Gastroesophageal sphincter (tissue), 4 donors: ENCODE results near the gene TMEM91. TPM values are rescaled to one million over a fixed set of nuclear protein-coding genes. Genes with fewer than 3 reads are reported as not detected.
"Not testable (repeated sequence)": the region's sequence is repeated elsewhere in the genome, so short reads cannot be mapped to it uniquely, and the experiment has no call there.

ENCODE experiments used
- ATAC-seq: fragments of 150-250 bp; one replicate; pipeline ENCODE4 v1.9.1; 2016; ENCODE audit warnings: mild to moderate bottlenecking, moderate library complexity
- H3K27ac ChIP-seq, 4 donors: fragments of 200-600 bp; sonication (generic) in 3 of 4; 1 replicate in 3 of 4; 2 replicates in 1 of 4; pipeline ENCODE4 v1.5.1; 2016 to 2019
- H3K27me3 ChIP-seq: fragments of 200-600 bp; sonication (generic); one replicate; pipeline ENCODE4 v1.5.1; 2019
- H3K36me3 ChIP-seq, 2 donors: fragments of 200-600 bp; sonication (generic); one replicate each; pipeline ENCODE4 v1.5.1; 2019; ENCODE audit warnings: control low read depth in 1 of 2
- H3K4me1 ChIP-seq, 3 donors: fragments of 200-600 bp; sonication (generic); 1 replicate in 2 of 3; 2 replicates in 1 of 3; pipeline ENCODE4 v1.5.1; 2016 to 2019; ENCODE audit warnings: control low read depth in 2 of 3
- H3K4me3 ChIP-seq, 2 donors: fragments of 200-600 bp; sonication (generic); one replicate each; pipeline ENCODE4 v1.5.1; 2019; ENCODE audit warnings: mild to moderate bottlenecking in 1 of 2, moderate library complexity in 1 of 2
- H3K9me3 ChIP-seq, 3 donors: fragments of 200-600 bp; sonication (generic); one replicate each; pipeline ENCODE4 v1.5.1; 2017 to 2019; ENCODE audit warnings: control low read depth in 2 of 3
- EP300 ChIP-seq: sonication (generic); formaldehyde crosslinking; IDR thresholded peaks from one replicate; pipeline ENCODE4 v1.6.1; 2017; ENCODE audit warnings: antibody characterized with exemption, mild to moderate bottlenecking
- POLR2A ChIP-seq, 2 donors: fragments of 450-650 bp; IDR thresholded peaks; one replicate each; pipeline ENCODE4 v1.6.1; 2017; ENCODE audit warnings: antibody characterized with exemption in 2 of 2, mild to moderate bottlenecking in 2 of 2, moderate library complexity in 1 of 2
- POLR2AphosphoS5 ChIP-seq: sonication (generic); formaldehyde crosslinking; IDR thresholded peaks from one replicate; pipeline ENCODE4 v1.6.1; 2017; ENCODE audit warnings: antibody characterized with exemption
- WGBS, 2 donors: methylation state at CpG; one replicate each; pipeline ENCODE4 v1.1.5; 2018; ENCODE audit warnings: low coverage in 1 of 2; 5-methylcytosine and 5-hydroxymethylcytosine counted together
- total RNA-seq, 4 donors: library from RNA; depleted of rRNA; stranded (reverse); fragments of >200 nt; gene quantifications; one replicate each; pipeline ENCODE4 v1.1.0, GENCODE V29; 2016
- TF ChIP-seq, protein P1 (sequence below), 4 experiments: fragments of 200-600 bp in 2 of 4; fragments of 450-650 bp in 2 of 4; sonication (generic) in 1 of 4; IDR thresholded peaks; one replicate each; pipeline ENCODE4 v1.5.1; 2017 to 2019; ENCODE audit warnings: antibody characterized with exemption in 4 of 4, mild to moderate bottlenecking in 2 of 4, moderate library complexity in 2 of 4

The TMEM91 gene
- total RNA-seq, 4 donors from 2014 or later = 7.9 to 17.5 (median 13.3) TPM

DNA sequence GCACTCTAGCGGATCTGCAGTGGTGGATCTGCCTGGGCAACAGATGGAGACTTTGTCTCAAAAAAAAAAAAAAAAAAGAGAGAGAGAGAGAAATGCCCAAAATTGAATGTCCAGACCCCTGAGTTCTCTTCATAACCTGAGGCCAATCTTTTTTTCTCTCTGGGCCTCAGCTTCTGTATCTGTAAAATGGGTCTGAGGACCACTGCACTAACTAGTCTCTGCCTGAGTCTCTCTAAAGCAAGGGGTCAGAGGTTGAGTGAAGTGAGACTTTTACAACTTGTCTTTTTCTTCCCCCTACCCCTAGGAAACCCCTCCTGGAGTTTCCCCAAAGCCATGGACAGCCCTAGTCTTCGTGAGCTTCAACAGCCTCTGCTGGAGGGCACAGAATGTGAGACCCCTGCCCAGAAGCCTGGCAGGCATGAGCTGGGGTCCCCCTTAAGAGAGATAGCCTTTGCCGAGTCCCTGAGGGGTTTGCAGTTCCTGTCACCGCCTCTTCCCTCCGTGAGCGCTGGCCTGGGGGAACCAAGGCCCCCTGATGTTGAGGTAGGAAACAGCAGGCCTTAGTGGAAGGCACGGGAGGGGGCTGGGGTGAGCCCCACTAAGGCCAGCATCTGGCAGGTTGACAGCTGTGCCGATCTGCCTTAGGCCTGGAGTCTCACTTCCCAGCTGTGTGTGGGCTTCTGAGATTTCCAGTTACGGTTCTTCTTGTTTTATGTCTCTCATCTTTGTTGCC, 1.8 kb downstream of the TMEM91 start:
- no peak for ATAC-seq
- H3K9me3 ChIP-seq = no peaks in the 10 kb centered on the region
- H3K27me3 ChIP-seq = no peaks in the 10 kb centered on the region
- WGBS, 2 donors = 100% methylated on average over 1 of the region's 9 CpGs
- H3K4me3 ChIP-seq = no peak overlapping the region
- peak overlapping the region in 2 of 4 donors; percentile 7 to 19 for H3K27ac ChIP-seq
- H3K4me1 ChIP-seq = peaks cover 0 to 33% (median 12%) of the 10 kb centered on the region in 3 donors
- peaks cover 0 to 16% of the 10 kb centered on the region in 2 donors for H3K36me3 ChIP-seq
- TF ChIP-seq, protein P1, sequence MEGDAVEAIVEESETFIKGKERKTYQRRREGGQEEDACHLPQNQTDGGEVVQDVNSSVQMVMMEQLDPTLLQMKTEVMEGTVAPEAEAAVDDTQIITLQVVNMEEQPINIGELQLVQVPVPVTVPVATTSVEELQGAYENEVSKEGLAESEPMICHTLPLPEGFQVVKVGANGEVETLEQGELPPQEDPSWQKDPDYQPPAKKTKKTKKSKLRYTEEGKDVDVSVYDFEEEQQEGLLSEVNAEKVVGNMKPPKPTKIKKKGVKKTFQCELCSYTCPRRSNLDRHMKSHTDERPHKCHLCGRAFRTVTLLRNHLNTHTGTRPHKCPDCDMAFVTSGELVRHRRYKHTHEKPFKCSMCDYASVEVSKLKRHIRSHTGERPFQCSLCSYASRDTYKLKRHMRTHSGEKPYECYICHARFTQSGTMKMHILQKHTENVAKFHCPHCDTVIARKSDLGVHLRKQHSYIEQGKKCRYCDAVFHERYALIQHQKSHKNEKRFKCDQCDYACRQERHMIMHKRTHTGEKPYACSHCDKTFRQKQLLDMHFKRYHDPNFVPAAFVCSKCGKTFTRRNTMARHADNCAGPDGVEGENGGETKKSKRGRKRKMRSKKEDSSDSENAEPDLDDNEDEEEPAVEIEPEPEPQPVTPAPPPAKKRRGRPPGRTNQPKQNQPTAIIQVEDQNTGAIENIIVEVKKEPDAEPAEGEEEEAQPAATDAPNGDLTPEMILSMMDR (IDR thresholded peaks at IDR 0.05) = no peak
- TF ChIP-seq POLR2A (IDR thresholded peaks at IDR 0.05) = no peak
- TF ChIP-seq POLR2AphosphoS5 = no peak
- TF ChIP-seq EP300 = no peak

DNA sequence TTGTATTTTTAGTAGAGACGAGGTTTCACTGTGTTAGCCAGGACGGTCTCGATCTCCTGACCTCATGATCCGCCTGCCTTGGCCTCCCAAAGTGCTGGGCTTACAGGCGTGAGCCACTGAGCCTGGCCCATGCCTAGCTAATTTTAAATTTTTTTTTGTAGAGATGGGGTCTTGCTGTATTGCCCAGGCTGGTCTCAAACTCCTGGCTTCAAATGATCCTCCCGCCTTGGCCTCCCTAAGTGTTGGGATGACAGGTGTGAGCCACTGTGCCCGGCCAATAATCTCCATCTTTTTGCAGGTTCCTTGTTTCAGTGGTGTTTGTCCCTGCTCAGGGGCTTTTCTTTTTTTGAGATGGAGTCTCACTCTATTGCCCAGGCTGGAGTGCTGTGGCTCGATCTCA, 5.2 kb downstream of the TMEM91 start:
- H3K36me3 ChIP-seq = peaks cover 0 to 49% of the 10 kb centered on the region in 2 donors
- not testable (repeated sequence) for ATAC-seq, H3K27ac ChIP-seq, H3K4me3 ChIP-seq, H3K4me1 ChIP-seq, H3K9me3 ChIP-seq, H3K27me3 ChIP-seq
- 100% methylated on average over 8 of the region's 8 CpGs; no CpG with 5 or more reads in 1 of the 2 donors for WGBS, 2 donors

- H3K36me3 ChIP-seq = peaks cover 0 to 76% of the 10 kb centered on the region in 2 donors
- ATAC-seq = no peak
- WGBS, 2 donors = 94% methylated on average over 5 of the region's 5 CpGs; no CpG with 5 or more reads in 1 of the 2 donors
These were observed 8.0 kb downstream of the TMEM91 start for GRCh38 chr19:41384351-41384750.

DNA sequence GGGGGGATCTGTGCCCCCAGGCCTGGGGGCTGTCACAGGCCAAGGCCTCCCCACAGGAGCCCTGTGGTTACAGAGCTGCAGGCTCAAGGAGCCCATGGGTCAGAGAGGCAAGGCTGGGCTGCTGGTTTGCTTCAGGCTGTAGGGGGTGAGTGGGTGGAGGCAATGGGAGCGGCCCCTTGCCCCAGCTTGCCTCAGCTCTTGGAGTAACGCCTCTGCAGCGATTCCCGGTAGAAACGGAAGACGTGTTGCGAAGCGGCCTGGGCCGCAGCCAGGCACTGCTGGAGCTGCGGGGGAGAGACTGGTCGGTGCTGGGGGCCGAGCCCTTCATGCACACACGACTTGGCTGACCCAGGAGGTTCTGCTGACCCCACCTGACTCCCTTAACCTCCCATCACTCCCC, 10.1 kb downstream of the TMEM91 start:
- ATAC-seq = peak; percentile 55
- 60% methylated on average over 1 of the region's 13 CpGs; no CpG with 5 or more reads in 1 of the 2 donors for WGBS, 2 donors
- peaks cover 0 to 92% of the 10 kb centered on the region in 2 donors for H3K36me3 ChIP-seq
- H3K27ac ChIP-seq = no peak overlapping the region
- no peaks in the 10 kb centered on the region for H3K9me3 ChIP-seq
- no peak overlapping the region for H3K4me3 ChIP-seq
- H3K4me1 ChIP-seq = no peaks in the 10 kb centered on the region
- no peaks in the 10 kb centered on the region for H3K27me3 ChIP-seq
- TF ChIP-seq POLR2AphosphoS5 = no peak
- TF ChIP-seq, protein P1 (IDR thresholded peaks at IDR 0.05) = no peak
- no peak for TF ChIP-seq EP300
- no peak for TF ChIP-seq POLR2A (IDR thresholded peaks at IDR 0.05)

More at GRCh38 chr19:41384351-41384750, 8.0 kb downstream of the TMEM91 start:
- Histone ChIP-seq H3K9me3 (no peaks in the 10 kb centered on the region), H3K27ac (no peak overlapping the region), H3K27me3 (no peaks in the 10 kb centered on the region), H3K4me3 (no peak overlapping the region), H3K4me1 (no peaks in the 10 kb centered on the region)
- TF ChIP-seq POLR2AphosphoS5 = no peak
- TF ChIP-seq EP300 = no peak
- no peak for TF ChIP-seq POLR2A (IDR thresholded peaks at IDR 0.05)
- TF ChIP-seq, protein P1 (IDR thresholded peaks at IDR 0.05) = no peak

DNA sequence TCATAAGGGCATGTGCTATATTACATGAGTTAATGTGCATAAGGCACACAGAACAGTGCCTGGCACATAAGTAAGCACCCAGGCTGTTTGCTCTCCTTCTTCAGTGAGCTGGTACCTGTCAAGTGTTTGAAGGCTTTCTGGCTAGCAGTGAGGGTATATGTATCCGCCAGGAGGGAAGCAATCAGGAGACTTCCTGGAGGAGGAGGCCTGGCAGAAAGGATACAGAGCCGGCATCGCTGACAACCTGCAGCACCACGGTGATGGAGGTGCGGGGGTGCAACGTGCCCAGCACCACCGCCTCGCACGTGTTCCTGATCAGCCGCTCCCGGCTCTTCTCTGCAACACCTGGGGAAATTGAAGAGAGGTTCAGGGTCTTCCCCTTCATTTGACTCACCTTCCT, 15.3 kb downstream of the TMEM91 start:
- H3K27me3 ChIP-seq = no peaks in the 10 kb centered on the region
- no CpG with 5 or more reads among the region's 11 CpGs for WGBS, 2 donors
- peaks cover 0 to 16% (median 2%) of the 10 kb centered on the region in 3 donors for H3K4me1 ChIP-seq
- TF ChIP-seq POLR2A (IDR thresholded peaks at IDR 0.05) (no peak), EP300 (no peak), POLR2AphosphoS5 (no peak)
- TF ChIP-seq, protein P1 (IDR thresholded peaks at IDR 0.05) = no peak
- H3K4me3 ChIP-seq = no peak overlapping the region
- no peak overlapping the region for H3K27ac ChIP-seq
- peaks cover 0 to 56% of the 10 kb centered on the region in 2 donors for H3K36me3 ChIP-seq
- H3K9me3 ChIP-seq = no peaks in the 10 kb centered on the region
- ATAC-seq = no peak
